NT2/D1 (cell line): Measurements from ENCODE around the gene NIPBL.

ENCODE experiments used
- SUZ12 ChIP-seq: IDR thresholded peaks from 2 replicates; pipeline ENCODE4 v1.6.1; 2011; ENCODE audit not compliant: insufficient read length, insufficient read depth; ENCODE audit errors: extremely low read depth
- YY1 ChIP-seq: IDR thresholded peaks from 2 replicates; pipeline ENCODE4 v1.6.1; 2011; ENCODE audit not compliant: insufficient read length, insufficient read depth
- ZNF274 ChIP-seq: IDR thresholded peaks from 2 replicates; pipeline ENCODE4 v1.6.1; 2011; ENCODE audit warnings: mild to moderate bottlenecking, low read depth, low read length

GRCh38 chr5:36935805-36936204 is 59.2 kb downstream of the NIPBL start:
- TF ChIP-seq SUZ12 (no peak), ZNF274 (no peak), YY1 (no peak)
